Measurements from ENCODE around the gene RNF144B. TPM values are rescaled to one million over a fixed set of nuclear protein-coding genes. Genes with fewer than 3 reads are reported as not detected.

RNF144B gene
- total and polyA plus RNA-seq, 9 of the 15 experiments (the other 6 are each of a cell fraction or from before 2014, with no cell fraction given), result 0.01 TPM; not detected in 8

GRCh38 chr6:18424201-18424600 lies 37.1 kb downstream of the RNF144B start:
- ChIA-PET CTCF (ENCODE audit: low intra/inter-chr PET ratio) (no interaction called here), POLR2A (interaction anchor here (0.6 kb wide), 1 partner anchor 972 kb away, joined by 4 read pairs; no protein-coding TSS in a partner anchor)
- H3K4me2 ChIP-seq (ENCODE audit: insufficient read depth, low read length), result no peak overlapping the region
- intact Hi-C loops (cut with micrococcal nuclease) (no loop called here), in situ Hi-C loops (cut with MboI) (no loop called here)
- no TSS peak for BruUV-seq (replicated peaks)
- no peaks in the 10 kb centered on the region for H3K79me2 ChIP-seq (ENCODE audit: control insufficient read depth, insufficient read depth, low read length)
- no peaks in the 10 kb centered on the region for H3K36me3 ChIP-seq (ENCODE audit: control insufficient read depth, insufficient read depth, low read length)
- H4K20me1 ChIP-seq (replicated peaks; ENCODE audit: control insufficient read depth, insufficient read depth, low read length), result no peaks in the 10 kb centered on the region
- FAIRE-seq, result no peak
- no peak for ATAC-seq
- H3K9me1 ChIP-seq (ENCODE audit: control insufficient read depth, insufficient read depth, low read length), result no peaks in the 10 kb centered on the region
- no peak for TF ChIP-seq CREB1 (IDR thresholded peaks at IDR 0.05)
- no peak for TF ChIP-seq CREB1 (CRISPR knock-in tag; IDR thresholded peaks at IDR 0.05)
- no peak for TF ChIP-seq RBM25 (IDR thresholded peaks at IDR 0.05; ENCODE audit: low read depth, low read length, severe bottlenecking)
- TF ChIP-seq POLR3G (IDR thresholded peaks at IDR 0.05; ENCODE audit: extremely low read depth, insufficient read length, insufficient replicate concordance), result no peak
- no peak for TF ChIP-seq FOXA3 (CRISPR knock-in tag; conservative IDR thresholded peaks at IDR 0.05 in 1 of 2, IDR thresholded peaks at IDR 0.05 in 1 of 2)
- TF ChIP-seq GATA2 (CRISPR knock-in tag; IDR thresholded peaks at IDR 0.05), result no peak
- no peak for TF ChIP-seq FOXA1 (IDR thresholded peaks at IDR 0.05; ENCODE audit: borderline replicate concordance)
- TF ChIP-seq CREB3 (tag; conservative IDR thresholded peaks at IDR 0.05; ENCODE audit: low read depth), result no peak
- no peak for TF ChIP-seq ID3 (CRISPR knock-in tag; IDR thresholded peaks at IDR 0.05)
- no peak for TF ChIP-seq ID3 (tag; IDR thresholded peaks at IDR 0.05)
- H3K9ac ChIP-seq (ENCODE audit: insufficient read depth in 1 of 2, low read depth in 2 of 2, low read length in 2 of 2), result no peak overlapping the region
- H2AFZ ChIP-seq (ENCODE audit: low read depth, low read length), result no peak overlapping the region
- no peak overlapping the region for H3K4me3 ChIP-seq
- WGBS (ENCODE audit: insufficient coverage, low coverage, missing lambda C conversion rate), result 3% methylated on average over 2 of the region's 2 CpGs
- H3K9me3 ChIP-seq (replicated peaks; ENCODE audit: control insufficient read depth, insufficient read depth, low read depth, low read length), result no peaks in the 10 kb centered on the region
- DNase-seq (ENCODE audit: extremely low read depth in 1 of 4, low spot score in 3 of 4), result no peak
- no peaks in the 10 kb centered on the region for H3K4me1 ChIP-seq (replicated peaks in 1 of 2; ENCODE audit: control insufficient read depth in 2 of 2, insufficient read depth in 2 of 2, low read length in 2 of 2)
- no peaks in the 10 kb centered on the region for H3K27me3 ChIP-seq (ENCODE audit: control insufficient read depth in 2 of 2, insufficient read depth in 2 of 2, low read length in 2 of 2)
- no peak overlapping the region for H3K27ac ChIP-seq (ENCODE audit: extremely low read depth, low read depth, low read length)

Data from K562 (cell line).